HG03565 (cell line): ENCODE results near the gene MFSD6L.
"Not testable (repeated sequence)": the region's sequence is repeated elsewhere in the genome, so short reads cannot be mapped to it uniquely, and the experiment has no call there.

Source experiments
- ATAC-seq: cut with Tn5 transposase; IDR thresholded peaks from one replicate; pipeline ENCODE4 v1.9.1; 2021; ENCODE audit warnings: mild to moderate bottlenecking, moderate library complexity; ENCODE audit not compliant: unreplicated experiment

MFSD6L gene

GRCh38 chr17:8826808-8827435, 27.8 kb upstream of the MFSD6L start:
- ATAC-seq = no peak

- no peak for ATAC-seq
Measured at GRCh38 chr17:8825802-8826201, 26.6 kb upstream of the MFSD6L start.

- ATAC-seq = no peak
Measured at GRCh38 chr17:8823279-8823678, 24.1 kb upstream of the MFSD6L start.

GRCh38 chr17:8822401-8823035, 23.4 kb upstream of the MFSD6L start:
- ATAC-seq = no peak

GRCh38 chr17:8821446-8822105, 22.4 kb upstream of the MFSD6L start:
- ATAC-seq = no peak

GRCh38 chr17:8820311-8821010, 21.3 kb upstream of the MFSD6L start:
- ATAC-seq = no peak

GRCh38 chr17:8818654-8819330, 19.6 kb upstream of the MFSD6L start:
- ATAC-seq = no peak

GRCh38 chr17:8818047-8818446, 18.9 kb upstream of the MFSD6L start:
- ATAC-seq = no peak

- ATAC-seq = peak; percentile 84
Measured at GRCh38 chr17:8806926-8807550, 7.9 kb upstream of the MFSD6L start.

GRCh38 chr17:8806253-8806925, 7.2 kb upstream of the MFSD6L start:
- no peak for ATAC-seq

GRCh38 chr17:8805396-8805795, 6.2 kb upstream of the MFSD6L start:
- ATAC-seq = not testable (repeated sequence)

GRCh38 chr17:8803531-8804420, 4.6 kb upstream of the MFSD6L start:
- ATAC-seq = no peak

- ATAC-seq = no peak
Measured at GRCh38 chr17:8801135-8801840, 2.1 kb upstream of the MFSD6L start.

GRCh38 chr17:8800656-8801055, 1.5 kb upstream of the MFSD6L start:
- ATAC-seq = no peak

- ATAC-seq = no peak
Measured at GRCh38 chr17:8799570-8800212, 526 bp upstream of the MFSD6L start.

- no peak for ATAC-seq
Measured at GRCh38 chr17:8798176-8798845, 854 bp downstream of the MFSD6L start.

GRCh38 chr17:8797621-8798175, 1.5 kb downstream of the MFSD6L start:
- ATAC-seq = no peak
